ENCODE measurements around the gene BNC1.
"Not testable (repeated sequence)": the region's sequence is repeated elsewhere in the genome, so short reads cannot be mapped to it uniquely, and the experiment has no call there.

Gene BNC1

GRCh38 chr15:83262594-83263315 lies 21.7 kb downstream of the BNC1 start:
- H3K27me3 Mint-ChIP-seq: peaks cover 35 to 64% of the 10 kb centered on the region in 2 donors
- H3K4me3 Mint-ChIP-seq: no peak overlapping the region
- no peak for ATAC-seq (replicated peaks)
- no peak for DNase-seq
- H3K27ac Mint-ChIP-seq: no peak overlapping the region
- H3K4me1 Mint-ChIP-seq (ENCODE audit: low read depth in 2 of 2): no peaks in the 10 kb centered on the region
- no peaks in the 10 kb centered on the region for H3K36me3 Mint-ChIP-seq (ENCODE audit: insufficient read depth)
- H3K9me3 Mint-ChIP-seq: no peaks in the 10 kb centered on the region

- not testable (repeated sequence) for ATAC-seq (replicated peaks)
These were observed 22.3 kb downstream of the BNC1 start for GRCh38 chr15:83262181-83262580.

GRCh38 chr15:83250781-83251180 lies 33.7 kb downstream of the BNC1 start:
- no peaks in the 10 kb centered on the region for H3K4me1 Mint-ChIP-seq (ENCODE audit: low read depth in 2 of 2)
- H3K36me3 Mint-ChIP-seq (ENCODE audit: insufficient read depth): no peaks in the 10 kb centered on the region
- ATAC-seq (replicated peaks) (no peak), DNase-seq (no peak)
- H3K9me3 Mint-ChIP-seq: no peaks in the 10 kb centered on the region
- peaks cover 44 to 65% of the 10 kb centered on the region in 2 donors for H3K27me3 Mint-ChIP-seq
- no peak overlapping the region for H3K4me3 Mint-ChIP-seq
- no peak overlapping the region for H3K27ac Mint-ChIP-seq

More at GRCh38 chr15:83262181-83262580, 22.3 kb downstream of the BNC1 start:
- H3K4me3 Mint-ChIP-seq; H3K4me1 Mint-ChIP-seq (ENCODE audit: low read depth in 2 of 2); H3K27ac Mint-ChIP-seq; H3K36me3 Mint-ChIP-seq (ENCODE audit: insufficient read depth); H3K9me3 Mint-ChIP-seq; DNase-seq: not testable (repeated sequence)
- peaks cover 35 to 69% of the 10 kb centered on the region in 2 donors for H3K27me3 Mint-ChIP-seq

GRCh38 chr15:83249030-83249343 lies 35.5 kb downstream of the BNC1 start:
- no peak for ATAC-seq (replicated peaks)
- Mint-ChIP-seq H3K36me3 (ENCODE audit: insufficient read depth) (no peaks in the 10 kb centered on the region), H3K4me3 (no peak overlapping the region), H3K27me3 (peaks cover 39 to 57% of the 10 kb centered on the region in 2 donors), H3K27ac (no peak overlapping the region), H3K4me1 (ENCODE audit: low read depth in 2 of 2) (no peaks in the 10 kb centered on the region), H3K9me3 (no peaks in the 10 kb centered on the region)
- DNase-seq: no peak

DNA sequence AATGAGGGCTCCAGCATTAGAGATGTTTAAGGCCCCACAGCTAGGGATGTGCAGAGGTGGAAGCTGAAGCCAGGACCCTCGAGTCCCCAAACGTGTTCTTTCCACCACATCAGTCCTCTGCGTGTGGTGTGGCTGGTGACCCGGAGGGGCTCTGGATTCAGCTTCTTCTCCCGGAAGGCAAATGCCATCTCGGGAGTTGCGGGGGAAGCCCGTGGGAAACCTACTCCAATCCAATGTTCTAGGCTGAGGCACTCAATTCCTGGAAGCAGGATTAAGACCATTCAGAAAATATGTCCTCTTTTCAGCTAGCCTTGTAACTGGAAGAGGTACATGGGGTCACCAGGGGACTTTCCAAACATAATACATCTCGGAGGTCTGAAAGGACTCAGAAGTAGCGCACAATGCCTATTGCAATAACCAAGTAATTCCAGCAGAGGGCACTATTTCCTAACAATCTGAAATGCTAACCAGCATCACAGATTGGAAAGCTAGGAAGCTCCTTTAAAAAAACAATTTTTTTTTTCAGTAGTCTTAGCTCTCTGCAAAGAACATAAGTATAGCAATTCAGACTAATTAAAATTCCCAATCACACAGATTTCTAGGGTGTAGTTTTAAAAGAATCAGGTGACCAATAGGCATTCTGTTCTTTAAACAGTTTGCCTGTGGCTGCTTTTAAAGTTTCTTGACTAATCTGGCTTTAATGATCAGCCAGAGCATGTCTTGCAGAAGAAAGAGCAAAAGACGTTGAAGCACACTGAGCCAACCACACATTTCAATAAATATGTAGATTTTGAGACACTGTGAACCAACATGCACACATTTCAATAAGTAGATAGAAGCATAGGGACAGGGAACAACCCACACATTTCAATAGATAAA lies 36.1 kb downstream of the BNC1 start:
- DNase-seq (peak; percentile 15 to 22 (median 19)), ATAC-seq (replicated peaks) (peak; percentile 33)
- no peak overlapping the region for H3K27ac Mint-ChIP-seq
- no peaks in the 10 kb centered on the region for H3K36me3 Mint-ChIP-seq (ENCODE audit: insufficient read depth)
- peaks cover 39 to 57% of the 10 kb centered on the region in 2 donors for H3K27me3 Mint-ChIP-seq
- H3K9me3 Mint-ChIP-seq: no peaks in the 10 kb centered on the region
- no peak overlapping the region for H3K4me3 Mint-ChIP-seq
- no peaks in the 10 kb centered on the region for H3K4me1 Mint-ChIP-seq (ENCODE audit: low read depth in 2 of 2)

- Mint-ChIP-seq H3K27me3 (peaks cover 21 to 40% of the 10 kb centered on the region in 2 donors), H3K36me3 (ENCODE audit: insufficient read depth) (no peaks in the 10 kb centered on the region), H3K4me1 (ENCODE audit: low read depth in 2 of 2) (no peaks in the 10 kb centered on the region), H3K27ac (no peak overlapping the region), H3K9me3 (no peaks in the 10 kb centered on the region), H3K4me3 (no peak overlapping the region)
- no peak for ATAC-seq (replicated peaks)
- no peak for DNase-seq
These were observed 40.8 kb downstream of the BNC1 start for GRCh38 chr15:83243634-83244033.

- Mint-ChIP-seq H3K4me3 (no peak overlapping the region), H3K27ac (no peak overlapping the region), H3K27me3 (peaks cover 13 to 15% of the 10 kb centered on the region in 2 donors), H3K36me3 (ENCODE audit: insufficient read depth) (no peaks in the 10 kb centered on the region), H3K9me3 (no peaks in the 10 kb centered on the region), H3K4me1 (ENCODE audit: low read depth in 2 of 2) (no peaks in the 10 kb centered on the region)
- no peak for ATAC-seq (replicated peaks)
- no peak for DNase-seq
These were observed 54.2 kb downstream of the BNC1 start for GRCh38 chr15:83230242-83230641.

- Mint-ChIP-seq H3K36me3 (ENCODE audit: insufficient read depth) (no peaks in the 10 kb centered on the region), H3K27ac (no peak overlapping the region), H3K9me3 (no peaks in the 10 kb centered on the region), H3K4me3 (no peak overlapping the region), H3K27me3 (peaks cover 7 to 27% of the 10 kb centered on the region in 2 donors), H3K4me1 (ENCODE audit: low read depth in 2 of 2) (no peaks in the 10 kb centered on the region)
- ATAC-seq (replicated peaks) (no peak), DNase-seq (no peak)
These were observed 59.0 kb downstream of the BNC1 start for GRCh38 chr15:83225449-83225848.

- not testable (repeated sequence) for DNase-seq; H3K4me1 Mint-ChIP-seq (ENCODE audit: low read depth in 2 of 2); H3K4me3 Mint-ChIP-seq; H3K9me3 Mint-ChIP-seq; ATAC-seq (replicated peaks); H3K36me3 Mint-ChIP-seq (ENCODE audit: insufficient read depth); H3K27ac Mint-ChIP-seq
- peaks cover 28 to 44% of the 10 kb centered on the region in 2 donors for H3K27me3 Mint-ChIP-seq
These were observed 62.7 kb downstream of the BNC1 start for GRCh38 chr15:83221781-83222180.

DNA sequence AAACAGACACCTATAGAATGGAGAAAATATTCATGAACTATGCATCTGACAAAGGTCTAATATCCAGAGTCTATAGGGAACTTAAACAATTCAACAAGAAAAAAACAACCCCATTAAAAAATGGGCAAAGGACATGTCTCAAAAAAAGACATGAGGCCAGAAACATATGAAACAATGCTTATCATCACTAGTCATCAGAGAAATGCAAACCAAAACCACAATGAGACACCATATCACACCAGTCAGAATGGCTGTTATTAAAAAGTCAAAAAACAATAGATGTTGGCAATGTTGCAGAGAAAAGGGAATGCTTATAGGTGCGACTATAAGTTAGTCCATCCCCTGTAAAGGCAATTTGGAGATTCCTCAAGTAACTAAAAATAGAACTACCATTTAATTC lies 65.4 kb downstream of the BNC1 start:
- no peak overlapping the region for H3K27ac Mint-ChIP-seq
- H3K4me3 Mint-ChIP-seq: no peak overlapping the region
- ATAC-seq (replicated peaks): no peak
- H3K27me3 Mint-ChIP-seq: peaks cover 43 to 52% of the 10 kb centered on the region in 2 donors
- no peaks in the 10 kb centered on the region for H3K4me1 Mint-ChIP-seq (ENCODE audit: low read depth in 2 of 2)
- peaks cover 4% of the 10 kb centered on the region for H3K36me3 Mint-ChIP-seq (ENCODE audit: insufficient read depth)
- no peak for DNase-seq
- H3K9me3 Mint-ChIP-seq: peaks cover 0 to 6% of the 10 kb centered on the region in 2 donors

GRCh38 chr15:83215306-83215705 lies 69.2 kb downstream of the BNC1 start:
- Mint-ChIP-seq H3K27me3 (peaks cover 40 to 42% of the 10 kb centered on the region in 2 donors), H3K4me1 (ENCODE audit: low read depth in 2 of 2) (no peaks in the 10 kb centered on the region), H3K27ac (no peak overlapping the region), H3K4me3 (no peak overlapping the region), H3K9me3 (peaks cover 0 to 6% of the 10 kb centered on the region in 2 donors), H3K36me3 (ENCODE audit: insufficient read depth) (peaks cover 4% of the 10 kb centered on the region)
- DNase-seq (no peak), ATAC-seq (replicated peaks) (no peak)

- no peaks in the 10 kb centered on the region for H3K36me3 Mint-ChIP-seq (ENCODE audit: insufficient read depth)
- no peak overlapping the region for H3K4me3 Mint-ChIP-seq
- ATAC-seq (replicated peaks) (no peak), DNase-seq (no peak)
- H3K27me3 Mint-ChIP-seq: peaks cover 18 to 23% of the 10 kb centered on the region in 2 donors
- H3K4me1 Mint-ChIP-seq (ENCODE audit: low read depth in 2 of 2): peaks cover 0 to 3% of the 10 kb centered on the region in 2 donors
- H3K9me3 Mint-ChIP-seq: peaks cover 0 to 6% of the 10 kb centered on the region in 2 donors
- no peak overlapping the region for H3K27ac Mint-ChIP-seq
These were observed 73.8 kb downstream of the BNC1 start for GRCh38 chr15:83210619-83211018.

- no peaks in the 10 kb centered on the region for H3K9me3 Mint-ChIP-seq
- H3K36me3 Mint-ChIP-seq (ENCODE audit: insufficient read depth): no peaks in the 10 kb centered on the region
- ATAC-seq (replicated peaks): no peak
- DNase-seq: no peak
- H3K4me3 Mint-ChIP-seq: no peak overlapping the region
- peaks cover 10 to 16% of the 10 kb centered on the region in 2 donors for H3K27me3 Mint-ChIP-seq
- peaks cover 0 to 3% of the 10 kb centered on the region in 2 donors for H3K4me1 Mint-ChIP-seq (ENCODE audit: low read depth in 2 of 2)
- H3K27ac Mint-ChIP-seq: no peak overlapping the region
These were observed 75.1 kb downstream of the BNC1 start for GRCh38 chr15:83209333-83209732.

GRCh38 chr15:83208367-83208661 lies 76.2 kb downstream of the BNC1 start:
- Mint-ChIP-seq H3K36me3 (ENCODE audit: insufficient read depth) (no peaks in the 10 kb centered on the region), H3K4me3 (no peak overlapping the region), H3K4me1 (ENCODE audit: low read depth in 2 of 2) (peaks cover 0 to 3% of the 10 kb centered on the region in 2 donors), H3K27ac (no peak overlapping the region), H3K9me3 (no peaks in the 10 kb centered on the region), H3K27me3 (peaks cover 10 to 19% of the 10 kb centered on the region in 2 donors)
- DNase-seq: no peak
- no peak for ATAC-seq (replicated peaks)
